Measurements from ENCODE around the gene PRELID3B.

PRELID3B gene

GRCh38 chr20:59028812-59029211 lies 13.8 kb downstream of the PRELID3B start:
- no peak overlapping the region for H3K27ac ChIP-seq (ENCODE audit: low read depth, low read length)
- peak overlapping the region; percentile 36 to 44 for H3K4me3 ChIP-seq (ENCODE audit: low read depth in 1 of 2, low read length in 2 of 2)
- H3K9me3 ChIP-seq (ENCODE audit: control insufficient read depth in 1 of 2, low read length in 2 of 2): no peaks in the 10 kb centered on the region
- peaks cover 32 to 62% of the 10 kb centered on the region in 2 donors for H3K36me3 ChIP-seq (ENCODE audit: control insufficient read depth in 1 of 2, insufficient read depth in 2 of 2, low read length in 2 of 2)
- H3K4me1 ChIP-seq (ENCODE audit: control insufficient read depth in 1 of 2, insufficient read depth in 2 of 2, low read length in 2 of 2): peaks cover 32 to 40% of the 10 kb centered on the region in 2 donors
- H3K9ac ChIP-seq (ENCODE audit: low read depth in 1 of 2, low read length in 2 of 2): peak overlapping the region; percentile 16 to 22
- H3K27me3 ChIP-seq (ENCODE audit: control insufficient read depth in 1 of 2, insufficient read depth in 2 of 2, low read length in 2 of 2): no peaks in the 10 kb centered on the region

- no peak overlapping the region for H3K27ac ChIP-seq (ENCODE audit: low read depth, low read length)
These were observed 14.8 kb downstream of the PRELID3B start for GRCh38 chr20:59027741-59028320.

GRCh38 chr20:59026904-59027740 lies 15.5 kb downstream of the PRELID3B start:
- H3K27ac ChIP-seq (ENCODE audit: low read depth, low read length): no peak overlapping the region
- no peaks in the 10 kb centered on the region for H3K9me3 ChIP-seq (ENCODE audit: control insufficient read depth in 1 of 2, low read length in 2 of 2)
- no peaks in the 10 kb centered on the region for H3K27me3 ChIP-seq (ENCODE audit: control insufficient read depth in 1 of 2, insufficient read depth in 2 of 2, low read length in 2 of 2)
- H3K9ac ChIP-seq (ENCODE audit: low read depth in 1 of 2, low read length in 2 of 2): no peak overlapping the region
- no peak overlapping the region for H3K4me3 ChIP-seq (ENCODE audit: low read depth in 1 of 2, low read length in 2 of 2)
- peaks cover 29 to 40% of the 10 kb centered on the region in 2 donors for H3K4me1 ChIP-seq (ENCODE audit: control insufficient read depth in 1 of 2, insufficient read depth in 2 of 2, low read length in 2 of 2)
- H3K36me3 ChIP-seq (ENCODE audit: control insufficient read depth in 1 of 2, insufficient read depth in 2 of 2, low read length in 2 of 2): peaks cover 30 to 74% of the 10 kb centered on the region in 2 donors

More at GRCh38 chr20:59027741-59028320, 14.8 kb downstream of the PRELID3B start:
- H3K27me3 ChIP-seq (ENCODE audit: control insufficient read depth in 1 of 2, insufficient read depth in 2 of 2, low read length in 2 of 2): no peaks in the 10 kb centered on the region
- H3K4me1 ChIP-seq (ENCODE audit: control insufficient read depth in 1 of 2, insufficient read depth in 2 of 2, low read length in 2 of 2): peaks cover 31 to 40% of the 10 kb centered on the region in 2 donors
- H3K4me3 ChIP-seq (ENCODE audit: low read depth in 1 of 2, low read length in 2 of 2): no peak overlapping the region
- H3K9me3 ChIP-seq (ENCODE audit: control insufficient read depth in 1 of 2, low read length in 2 of 2): no peaks in the 10 kb centered on the region
- H3K9ac ChIP-seq (ENCODE audit: low read depth in 1 of 2, low read length in 2 of 2): no peak overlapping the region
- H3K36me3 ChIP-seq (ENCODE audit: control insufficient read depth in 1 of 2, insufficient read depth in 2 of 2, low read length in 2 of 2): peaks cover 30 to 68% of the 10 kb centered on the region in 2 donors

- Histone ChIP-seq H3K27ac (ENCODE audit: low read depth, low read length) (no peak overlapping the region), H3K36me3 (ENCODE audit: control insufficient read depth in 1 of 2, insufficient read depth in 2 of 2, low read length in 2 of 2) (peaks cover 30 to 74% of the 10 kb centered on the region in 2 donors), H3K4me1 (ENCODE audit: control insufficient read depth in 1 of 2, insufficient read depth in 2 of 2, low read length in 2 of 2) (peaks cover 20 to 31% of the 10 kb centered on the region in 2 donors), H3K27me3 (ENCODE audit: control insufficient read depth in 1 of 2, insufficient read depth in 2 of 2, low read length in 2 of 2) (no peaks in the 10 kb centered on the region), H3K4me3 (ENCODE audit: low read depth in 1 of 2, low read length in 2 of 2) (no peak overlapping the region), H3K9me3 (ENCODE audit: control insufficient read depth in 1 of 2, low read length in 2 of 2) (no peaks in the 10 kb centered on the region), H3K9ac (ENCODE audit: low read depth in 1 of 2, low read length in 2 of 2) (no peak overlapping the region)
These were observed 17.1 kb downstream of the PRELID3B start for GRCh38 chr20:59025511-59025910.

- Histone ChIP-seq H3K27ac (ENCODE audit: low read depth, low read length) (no peak overlapping the region), H3K9ac (ENCODE audit: low read depth in 1 of 2, low read length in 2 of 2) (no peak overlapping the region), H3K9me3 (ENCODE audit: control insufficient read depth in 1 of 2, low read length in 2 of 2) (no peaks in the 10 kb centered on the region), H3K4me1 (ENCODE audit: control insufficient read depth in 1 of 2, insufficient read depth in 2 of 2, low read length in 2 of 2) (peaks cover 16 to 27% of the 10 kb centered on the region in 2 donors), H3K4me3 (ENCODE audit: low read depth in 1 of 2, low read length in 2 of 2) (no peak overlapping the region), H3K27me3 (ENCODE audit: control insufficient read depth in 1 of 2, insufficient read depth in 2 of 2, low read length in 2 of 2) (no peaks in the 10 kb centered on the region), H3K36me3 (ENCODE audit: control insufficient read depth in 1 of 2, insufficient read depth in 2 of 2, low read length in 2 of 2) (peaks cover 30 to 72% of the 10 kb centered on the region in 2 donors)
These were observed 17.5 kb downstream of the PRELID3B start for GRCh38 chr20:59025086-59025485.

GRCh38 chr20:59024111-59024530 lies 18.5 kb downstream of the PRELID3B start:
- Histone ChIP-seq H3K27me3 (ENCODE audit: control insufficient read depth in 1 of 2, insufficient read depth in 2 of 2, low read length in 2 of 2) (no peaks in the 10 kb centered on the region), H3K9ac (ENCODE audit: low read depth in 1 of 2, low read length in 2 of 2) (no peak overlapping the region), H3K36me3 (ENCODE audit: control insufficient read depth in 1 of 2, insufficient read depth in 2 of 2, low read length in 2 of 2) (peaks cover 24 to 66% of the 10 kb centered on the region in 2 donors), H3K4me1 (ENCODE audit: control insufficient read depth in 1 of 2, insufficient read depth in 2 of 2, low read length in 2 of 2) (peaks cover 6 to 17% of the 10 kb centered on the region in 2 donors), H3K9me3 (ENCODE audit: control insufficient read depth in 1 of 2, low read length in 2 of 2) (no peaks in the 10 kb centered on the region), H3K4me3 (ENCODE audit: low read depth in 1 of 2, low read length in 2 of 2) (no peak overlapping the region), H3K27ac (ENCODE audit: low read depth, low read length) (no peak overlapping the region)

GRCh38 chr20:59023616-59024015 lies 19.0 kb downstream of the PRELID3B start:
- no peak overlapping the region for H3K27ac ChIP-seq (ENCODE audit: low read depth, low read length)
- no peak overlapping the region for H3K9ac ChIP-seq (ENCODE audit: low read depth in 1 of 2, low read length in 2 of 2)
- no peaks in the 10 kb centered on the region for H3K9me3 ChIP-seq (ENCODE audit: control insufficient read depth in 1 of 2, low read length in 2 of 2)
- H3K4me3 ChIP-seq (ENCODE audit: low read depth in 1 of 2, low read length in 2 of 2): no peak overlapping the region
- H3K27me3 ChIP-seq (ENCODE audit: control insufficient read depth in 1 of 2, insufficient read depth in 2 of 2, low read length in 2 of 2): no peaks in the 10 kb centered on the region
- peaks cover 24 to 62% of the 10 kb centered on the region in 2 donors for H3K36me3 ChIP-seq (ENCODE audit: control insufficient read depth in 1 of 2, insufficient read depth in 2 of 2, low read length in 2 of 2)
- H3K4me1 ChIP-seq (ENCODE audit: control insufficient read depth in 1 of 2, insufficient read depth in 2 of 2, low read length in 2 of 2): peaks cover 1 to 12% of the 10 kb centered on the region in 2 donors

GRCh38 chr20:59022754-59023153 lies 19.8 kb downstream of the PRELID3B start:
- H3K9me3 ChIP-seq (ENCODE audit: control insufficient read depth in 1 of 2, low read length in 2 of 2): no peaks in the 10 kb centered on the region
- peaks cover 0 to 4% of the 10 kb centered on the region in 2 donors for H3K4me1 ChIP-seq (ENCODE audit: control insufficient read depth in 1 of 2, insufficient read depth in 2 of 2, low read length in 2 of 2)
- H3K27me3 ChIP-seq (ENCODE audit: control insufficient read depth in 1 of 2, insufficient read depth in 2 of 2, low read length in 2 of 2): no peaks in the 10 kb centered on the region
- no peak overlapping the region for H3K4me3 ChIP-seq (ENCODE audit: low read depth in 1 of 2, low read length in 2 of 2)
- H3K9ac ChIP-seq (ENCODE audit: low read depth in 1 of 2, low read length in 2 of 2): no peak overlapping the region
- peaks cover 20 to 55% of the 10 kb centered on the region in 2 donors for H3K36me3 ChIP-seq (ENCODE audit: control insufficient read depth in 1 of 2, insufficient read depth in 2 of 2, low read length in 2 of 2)
- H3K27ac ChIP-seq (ENCODE audit: low read depth, low read length): no peak overlapping the region

- Histone ChIP-seq H3K27ac (ENCODE audit: low read depth, low read length) (no peak overlapping the region), H3K9ac (ENCODE audit: low read depth in 1 of 2, low read length in 2 of 2) (no peak overlapping the region), H3K36me3 (ENCODE audit: control insufficient read depth in 1 of 2, insufficient read depth in 2 of 2, low read length in 2 of 2) (peaks cover 20 to 38% of the 10 kb centered on the region in 2 donors)
These were observed 21.5 kb downstream of the PRELID3B start for GRCh38 chr20:59020938-59021551.

GRCh38 chr20:59019217-59019616 lies 23.4 kb downstream of the PRELID3B start, which contains the start of gene TUBB1:
TUBB1 (plus strand) TSS chr20:59019429; CDS start chr20:59019523, 94 bp downstream.
- Histone ChIP-seq H3K27me3 (ENCODE audit: control insufficient read depth in 1 of 2, insufficient read depth in 2 of 2, low read length in 2 of 2) (no peaks in the 10 kb centered on the region), H3K4me1 (ENCODE audit: control insufficient read depth in 1 of 2, insufficient read depth in 2 of 2, low read length in 2 of 2) (peaks cover 0 to 4% of the 10 kb centered on the region in 2 donors), H3K4me3 (ENCODE audit: low read depth in 1 of 2, low read length in 2 of 2) (no peak within 1 kb of the TSS), H3K27ac (ENCODE audit: low read depth, low read length) (no peak within 1 kb of the TSS), H3K9me3 (ENCODE audit: control insufficient read depth in 1 of 2, low read length in 2 of 2) (no peaks in the 10 kb centered on the region), H3K9ac (ENCODE audit: low read depth in 1 of 2, low read length in 2 of 2) (no peak within 1 kb of the TSS), H3K36me3 (ENCODE audit: control insufficient read depth in 1 of 2, insufficient read depth in 2 of 2, low read length in 2 of 2) (peaks cover 6 to 20% of the 10 kb centered on the region in 2 donors)

More at GRCh38 chr20:59020938-59021551, 21.5 kb downstream of the PRELID3B start:
- Histone ChIP-seq H3K4me3 (ENCODE audit: low read depth in 1 of 2, low read length in 2 of 2) (no peak overlapping the region), H3K9me3 (ENCODE audit: control insufficient read depth in 1 of 2, low read length in 2 of 2) (no peaks in the 10 kb centered on the region), H3K4me1 (ENCODE audit: control insufficient read depth in 1 of 2, insufficient read depth in 2 of 2, low read length in 2 of 2) (peaks cover 0 to 4% of the 10 kb centered on the region in 2 donors), H3K27me3 (ENCODE audit: control insufficient read depth in 1 of 2, insufficient read depth in 2 of 2, low read length in 2 of 2) (no peaks in the 10 kb centered on the region)

Data from duodenal mucosa (tissue), 2 donors.